WTC11 (cell line): ENCODE data around the gene DTX1.

Source experiments
- ARID4B ChIP-seq: sonication (generic); formaldehyde crosslinking; IDR thresholded peaks from 2 replicates; pipeline ENCODE4 v1.8.0; 2023; ENCODE audit warnings: missing genetic modification reagents, mild to moderate bottlenecking, borderline replicate concordance
- CTCF ChIP-seq: fragments of 200-600 bp; IDR thresholded peaks from 2 replicates; pipeline ENCODE4 v1.8.0; 2022; ENCODE audit warnings: antibody characterized with exemption

- TF ChIP-seq CTCF (no peak), ARID4B (CRISPR knock-in tag) (no peak)
Observed at GRCh38 chr12:113056381-113056630, 224 bp upstream of the DTX1 start.
